Measurements from ENCODE around the gene NUCB1. TPM values are rescaled to one million over a fixed set of nuclear protein-coding genes. Genes with fewer than 3 reads are reported as not detected.

The NUCB1 gene
- total and polyA plus RNA-seq, 9 of the 15 experiments (the other 6 are each of a cell fraction or from before 2014, with no cell fraction given): 3.1 to 153 (median 71.7) TPM

- TF ChIP-seq EHMT2 (IDR thresholded peaks at IDR 0.05) (no peak), ZNF280B (CRISPR knock-in tag; IDR thresholded peaks at IDR 0.05) (no peak), ZBTB34 (CRISPR knock-in tag; IDR thresholded peaks at IDR 0.05) (no peak), ZNF24 (IDR thresholded peaks at IDR 0.05) (no peak), CREB3L1 (IDR thresholded peaks at IDR 0.05; ENCODE audit: borderline replicate concordance, low read depth) (no peak), PHTF2 (CRISPR knock-in tag; IDR thresholded peaks at IDR 0.05) (peak; percentile 41; the same call in 1 of the 2 replicates), HDAC1 (IDR thresholded peaks at IDR 0.05) (peak in 1 of 2 experiments; percentile 78; a peak in 2 of 4 replicates), ZNF586 (CRISPR knock-in tag; conservative IDR thresholded peaks at IDR 0.05) (no peak), PRPF4 (IDR thresholded peaks at IDR 0.05; ENCODE audit: insufficient read depth, low read depth, low read length, poor library complexity, severe bottlenecking) (no peak), EWSR1 (IDR thresholded peaks at IDR 0.05; ENCODE audit: borderline replicate concordance, low read depth, partially characterized antibody) (no peak), DPF2 (IDR thresholded peaks at IDR 0.05) (peak; percentile 95), SIRT6 (IDR thresholded peaks at IDR 0.05; ENCODE audit: low read depth, low read length) (no peak), ZBTB1 (CRISPR knock-in tag; IDR thresholded peaks at IDR 0.05; ENCODE audit: borderline replicate concordance, low read depth) (no peak), ZBTB2 (IDR thresholded peaks at IDR 0.05) (0 out of 2 replicates have a peak, but pooled peaks have one; percentile 79), BCOR (IDR thresholded peaks at IDR 0.05) (0 out of 2 replicates have a peak, but pooled peaks have one; percentile 26), SUPT5H (IDR thresholded peaks at IDR 0.05) (peak; percentile 88), BHLHE40 (IDR thresholded peaks at IDR 0.05; ENCODE audit: low read length) (0 out of 2 replicates have a peak, but pooled peaks have one; percentile 37), TCF7L2 (IDR thresholded peaks at IDR 0.05; ENCODE audit: low read depth, low read length) (no peak), POLR2B (IDR thresholded peaks at IDR 0.05; ENCODE audit: low read depth, partially characterized antibody) (peak; percentile 85), CHD1 (IDR thresholded peaks at IDR 0.05; ENCODE audit: low read length) (no peak), HNRNPK (IDR thresholded peaks at IDR 0.05; ENCODE audit: low read depth, low read length, poor library complexity, severe bottlenecking) (no peak)
These were observed 63.5 kb downstream of the NUCB1 start (continued) for GRCh38 chr19:48963371-48964204.
